ENCODE measurements around the gene RAD51B. TPM values are rescaled to one million over a fixed set of nuclear protein-coding genes. Genes with fewer than 3 reads are reported as not detected.

Gene RAD51B
- total RNA-seq, 1 experiment from 2014 or later, result 20.0 TPM

- H3K4me2 ChIP-seq (ENCODE audit: low read length), result no peak overlapping the region
- no peaks in the 10 kb centered on the region for H3K9me2 ChIP-seq (ENCODE audit: insufficient read depth)
- no peak overlapping the region for H3K9ac ChIP-seq (ENCODE audit: low read length)
- ChIA-PET RAD21 (ENCODE audit: low non-redundant PET in 1 of 2, low total read pairs in 2 of 2, uncharacterized antibody in 2 of 2, unreplicated experiment in 2 of 2) (no interaction called here), POLR2A (no interaction called here), CTCF (no interaction called here)
- no TSS peak for BruUV-seq (replicated peaks)
- no peaks in the 10 kb centered on the region for H4K20me1 ChIP-seq (ENCODE audit: insufficient read depth)
- H3K79me2 ChIP-seq (ENCODE audit: insufficient read depth, low read length), result no peaks in the 10 kb centered on the region
- TF ChIP-seq CBX3 (IDR thresholded peaks at IDR 0.05; ENCODE audit: low read depth), result no peak
- 0 out of 2 replicates have a peak, but pooled peaks have one; percentile 9 for TF ChIP-seq ATF3 (IDR thresholded peaks at IDR 0.05)
- no peaks in the 10 kb centered on the region for H3K4me1 ChIP-seq (ENCODE audit: control insufficient read depth in 1 of 2, insufficient read depth in 2 of 2, low read length in 2 of 2)
- intact Hi-C loops (cut with micrococcal nuclease), result no loop called here
- ATAC-seq (no peak), DNase-seq (ENCODE audit: low read depth, low spot score) (no peak)
- H3K9me3 ChIP-seq (ENCODE audit: control insufficient read depth in 1 of 2, insufficient read depth in 1 of 2, low read depth in 1 of 2, low read length in 2 of 2), result no peaks in the 10 kb centered on the region
- H3K36me3 ChIP-seq (ENCODE audit: control insufficient read depth in 1 of 2, insufficient read depth in 2 of 2, low read length in 2 of 2), result no peaks in the 10 kb centered on the region
- H2AFZ ChIP-seq (ENCODE audit: low read depth, low read length, poor library complexity, severe bottlenecking), result no peak overlapping the region
- no peak overlapping the region for H3K27ac ChIP-seq (ENCODE audit: low read depth, low read length)
- H3K4me3 ChIP-seq (replicated peaks in 1 of 2; ENCODE audit: low read depth in 1 of 2, low read length in 2 of 2), result no peak overlapping the region
- H3K27me3 ChIP-seq (ENCODE audit: insufficient read depth, low read length), result no peaks in the 10 kb centered on the region
These were observed 935.4 kb downstream of the RAD51B start for GRCh38 chr14:68755016-68755353.

GRCh38 chr14:68756000-68756481 is 936.5 kb downstream of the RAD51B start:
- CTCF ChIA-PET, result no interaction called here
- Histone ChIP-seq H3K27me3 (ENCODE audit: insufficient read depth, low read length) (no peaks in the 10 kb centered on the region), H3K9me2 (ENCODE audit: insufficient read depth) (no peaks in the 10 kb centered on the region), H3K36me3 (ENCODE audit: control insufficient read depth in 1 of 2, insufficient read depth in 2 of 2, low read length in 2 of 2) (no peaks in the 10 kb centered on the region), H4K20me1 (ENCODE audit: insufficient read depth) (no peaks in the 10 kb centered on the region), H3K9me3 (ENCODE audit: control insufficient read depth in 1 of 2, insufficient read depth in 1 of 2, low read depth in 1 of 2, low read length in 2 of 2) (no peaks in the 10 kb centered on the region), H3K27ac (ENCODE audit: low read depth, low read length) (no peak overlapping the region), H3K79me2 (ENCODE audit: insufficient read depth, low read length) (no peaks in the 10 kb centered on the region), H3K4me2 (ENCODE audit: low read length) (no peak overlapping the region), H3K4me1 (ENCODE audit: control insufficient read depth in 1 of 2, insufficient read depth in 2 of 2, low read length in 2 of 2) (no peaks in the 10 kb centered on the region), H3K4me3 (replicated peaks in 1 of 2; ENCODE audit: low read depth in 1 of 2, low read length in 2 of 2) (no peak overlapping the region), H2AFZ (ENCODE audit: low read depth, low read length, poor library complexity, severe bottlenecking) (no peak overlapping the region), H3K9ac (ENCODE audit: low read length) (no peak overlapping the region)
- TF ChIP-seq YY1 (IDR thresholded peaks at IDR 0.05; ENCODE audit: extremely low read depth, insufficient replicate concordance, low read depth, low read length), result no peak
- no peak for TF ChIP-seq TCF7L2 (IDR thresholded peaks at IDR 0.05; ENCODE audit: borderline replicate concordance, extremely low read depth, insufficient read depth, insufficient read length)
- TF ChIP-seq ZBTB33 (IDR thresholded peaks at IDR 0.05; ENCODE audit: extremely low read depth, insufficient replicate concordance, low read length), result no peak
- TF ChIP-seq EZH2 (IDR thresholded peaks at IDR 0.05), result no peak
- no peak for TF ChIP-seq CTCF (IDR thresholded peaks at IDR 0.05 in 2 of 3, conservative IDR thresholded peaks at IDR 0.05 in 1 of 3; ENCODE audit: borderline replicate concordance in 1 of 3, insufficient read depth in 1 of 3, low read depth in 2 of 3, low read length in 2 of 3)
- no peak for TF ChIP-seq POLR2AphosphoS5 (IDR thresholded peaks at IDR 0.05; ENCODE audit: low read depth, low read length)
- POLR2A ChIA-PET, result no interaction called here
- BruUV-seq (replicated peaks), result no TSS peak
- RAD21 ChIA-PET (ENCODE audit: low non-redundant PET in 1 of 2, low total read pairs in 2 of 2, uncharacterized antibody in 2 of 2, unreplicated experiment in 2 of 2), result no interaction called here
- ATAC-seq (no peak), DNase-seq (ENCODE audit: low read depth, low spot score) (no peak)
- intact Hi-C loops (cut with micrococcal nuclease), result no loop called here

Data from HCT116 (cell line).